HG02588 (cell line): ENCODE results near the gene GNG7.
"Not testable (repeated sequence)": the region's sequence is repeated elsewhere in the genome, so short reads cannot be mapped to it uniquely, and the experiment has no call there.

Experiments used
- ATAC-seq: cut with Tn5 transposase; IDR thresholded peaks from one replicate; pipeline ENCODE4 v1.9.1; 2021; ENCODE audit warnings: mild to moderate bottlenecking, moderate library complexity; ENCODE audit not compliant: unreplicated experiment

Gene GNG7

GRCh38 chr19:2579678-2580280, 122.7 kb downstream of the GNG7 start:
- ATAC-seq, result no peak

- ATAC-seq, result no peak
Observed at GRCh38 chr19:2578901-2579677, 123.4 kb downstream of the GNG7 start.

GRCh38 chr19:2578391-2578890, 124.1 kb downstream of the GNG7 start:
- no peak for ATAC-seq

GRCh38 chr19:2577722-2578335, 124.7 kb downstream of the GNG7 start:
- ATAC-seq, result no peak

GRCh38 chr19:2575734-2576481, 126.6 kb downstream of the GNG7 start:
- no peak for ATAC-seq

GRCh38 chr19:2574971-2575630, 127.4 kb downstream of the GNG7 start:
- ATAC-seq, result no peak

GRCh38 chr19:2574478-2574931, 128.0 kb downstream of the GNG7 start:
- ATAC-seq, result no peak

- ATAC-seq, result no peak
Observed at GRCh38 chr19:2573916-2574315, 128.6 kb downstream of the GNG7 start.

- ATAC-seq, result not testable (repeated sequence)
Observed at GRCh38 chr19:2572152-2572551, 130.3 kb downstream of the GNG7 start.

GRCh38 chr19:2569596-2570465, 132.7 kb downstream of the GNG7 start:
- no peak for ATAC-seq

GRCh38 chr19:2567996-2568395, 134.5 kb downstream of the GNG7 start:
- no peak for ATAC-seq

- no peak for ATAC-seq
Observed at GRCh38 chr19:2567580-2567979, 134.9 kb downstream of the GNG7 start.

- not testable (repeated sequence) for ATAC-seq
Observed at GRCh38 chr19:2563546-2563945, 138.9 kb downstream of the GNG7 start.

GRCh38 chr19:2561895-2562294, 140.6 kb downstream of the GNG7 start:
- ATAC-seq, result peak; percentile 67

- no peak for ATAC-seq
Observed at GRCh38 chr19:2561221-2561620, 141.3 kb downstream of the GNG7 start.

GRCh38 chr19:2560369-2560768, 142.1 kb downstream of the GNG7 start:
- ATAC-seq, result no peak

GRCh38 chr19:2558543-2558942, 144.0 kb downstream of the GNG7 start:
- no peak for ATAC-seq

- ATAC-seq, result not testable (repeated sequence)
Observed at GRCh38 chr19:2558131-2558530, 144.4 kb downstream of the GNG7 start.

- no peak for ATAC-seq
Observed at GRCh38 chr19:2557093-2557440, 145.4 kb downstream of the GNG7 start.
